Caco-2 (cell line): Measurements from ENCODE around the gene C16orf96. TPM values are rescaled to one million over a fixed set of nuclear protein-coding genes. Genes with fewer than 3 reads are reported as not detected.

Experiments used
- BruUV-seq: library from RNA; stranded (reverse); fragments of 400-500 nt; replicated peaks from 2 replicates; lab custom pipeline; 2021; lab: Mats Ljungman, UMichigan
- CTCF ChIA-PET: fragments of 300-600 bp; sonication (Branson Sonifier 250); formaldehyde crosslinking; loops from one replicate; lab custom pipeline; 2022; ENCODE audit warnings: antibody characterized with exemption; lab: Charles Lee
- POLR2A ChIA-PET: fragments of 300-600 bp; sonication (Branson Sonifier 250); formaldehyde crosslinking; loops from one replicate; lab custom pipeline; 2022; ENCODE audit warnings: antibody characterized with exemption; lab: Charles Lee
- DNase-seq, 2 experiments: peaks; one replicate each; pipeline versions ENCODE4 v3.0.0 to v3.0.0-alpha.2; 2020 to 2022
- H3K27me3 ChIP-seq: replicated peaks from 2 replicates; pipeline ENCODE4 v1.6.0; 2011; ENCODE audit warnings: low read length; ENCODE audit not compliant: control insufficient read depth, insufficient read depth
- H3K36me3 ChIP-seq: 2 replicates; pipeline ENCODE4 v1.5.1; 2011; ENCODE audit warnings: low read length; ENCODE audit not compliant: control insufficient read depth, insufficient read depth
- H3K4me1 ChIP-seq: fragments of 250-450 bp; sonication (Bioruptor Pico); 2 replicates; pipeline ENCODE4 v1.5.1; 2020; ENCODE audit warnings: mild to moderate bottlenecking
- H3K4me3 ChIP-seq: 2 replicates; pipeline ENCODE4 v1.5.1; 2011; ENCODE audit warnings: low read depth, mild to moderate bottlenecking, control low read depth, low read length
- H3K9me3 ChIP-seq: fragments of 250-450 bp; sonication (Bioruptor Pico); 2 replicates; pipeline ENCODE4 v1.5.1; 2020; ENCODE audit warnings: mild to moderate bottlenecking, moderate library complexity
- H3K27ac Mint-ChIP-seq: one replicate; pipeline ENCODE4 v1.8.0; 2022; ENCODE audit warnings: mixed read lengths; ENCODE audit not compliant: unreplicated experiment
- H3K27me3 Mint-ChIP-seq: one replicate; pipeline ENCODE4 v1.8.0; 2022; ENCODE audit warnings: mixed read lengths; ENCODE audit not compliant: insufficient read depth, unreplicated experiment
- H3K36me3 Mint-ChIP-seq: one replicate; pipeline ENCODE4 v1.8.0; 2022; ENCODE audit warnings: mild to moderate bottlenecking, mixed read lengths; ENCODE audit not compliant: insufficient read depth, unreplicated experiment
- H3K4me1 Mint-ChIP-seq: one replicate; pipeline ENCODE4 v1.8.0; 2022; ENCODE audit warnings: low read depth, mixed read lengths; ENCODE audit not compliant: unreplicated experiment
- H3K4me3 Mint-ChIP-seq: one replicate; pipeline ENCODE4 v1.8.0; 2022; ENCODE audit warnings: mild to moderate bottlenecking, moderate library complexity, mixed read lengths; ENCODE audit not compliant: unreplicated experiment
- H3K9me3 Mint-ChIP-seq: one replicate; pipeline ENCODE4 v1.8.0; 2022; ENCODE audit warnings: mixed read lengths; ENCODE audit not compliant: unreplicated experiment
- CTCF ChIP-seq, 2 experiments: fragments of 200-600 bp in 1 of 2; IDR thresholded peaks; 1 replicate in 1 of 2; 2 replicates in 1 of 2; pipeline versions ENCODE4 v1.5.1 to v1.8.0; 2011 to 2022; ENCODE audit warnings: antibody characterized with exemption in 1 of 2, control low read depth in 1 of 2, inconsistent platforms in 1 of 2, low read depth in 1 of 2, low read length in 1 of 2, mild to moderate bottlenecking in 1 of 2, moderate library complexity in 1 of 2; ENCODE audit not compliant: insufficient read depth in 1 of 2, severe bottlenecking in 1 of 2, unreplicated experiment in 1 of 2
- intact Hi-C: fragments of 100-400 bp; cut with micrococcal nuclease; formaldehyde crosslinking; loops from one replicate; pipeline ENCODE4 v1.10.0; 2022; ENCODE audit not compliant: unreplicated experiment
- total RNA-seq: library from RNA; stranded (reverse); gene quantifications from 2 replicates; pipeline ENCODE4 v1.2.3, GENCODE V29; 2022

C16orf96 gene
- total RNA-seq, 1 experiment from 2014 or later: 0.11 TPM

GRCh38 chr16:4538350-4539235 lies 17.5 kb upstream of the C16orf96 start, which contains the start of gene CDIP1:
TSS of gene CDIP1 (minus strand) at chr16:4538773. CDS start at chr16:4514130, 24,643 bp downstream.
- H3K9me3 Mint-ChIP-seq: peaks cover 9% of the 10 kb centered on the region
- no peaks in the 10 kb centered on the region for H3K27me3 Mint-ChIP-seq
- TF ChIP-seq CTCF (IDR thresholded peaks at IDR 0.05; ENCODE audit: insufficient read depth in 1 of 2, low read depth in 1 of 2, low read length in 1 of 2, severe bottlenecking in 1 of 2, unreplicated experiment in 1 of 2): no peak
- Histone ChIP-seq H3K4me3 (peak within 1 kb of the TSS; percentile 90), H3K4me1 (peaks cover 6% of the 10 kb centered on the region), H3K9me3 (peaks cover 7% of the 10 kb centered on the region; the same call in 1 of the 2 replicates), H3K27me3 (no peaks in the 10 kb centered on the region), H3K36me3 (no peaks in the 10 kb centered on the region; the same call in 1 of the 2 replicates)
- H3K4me3 Mint-ChIP-seq: peak within 1 kb of the TSS; percentile 75
- peak within 1 kb of the TSS; percentile 88 for H3K27ac Mint-ChIP-seq
- POLR2A ChIA-PET: interaction anchor here (0.5 to 2.0 kb wide), 8 partner anchors 8 to 196 kb away, joined by 3 to 10 read pairs (median 6); partner anchors contain the start of genes ANKS3, DNAAF8, HMOX2 and UBALD1
- no TSS peak for BruUV-seq
- H3K36me3 Mint-ChIP-seq: peaks cover 33% of the 10 kb centered on the region
- intact Hi-C loops: no loop called here
- H3K4me1 Mint-ChIP-seq: no peaks in the 10 kb centered on the region
- DNase-seq: peak; percentile 97
- CTCF ChIA-PET: interaction anchor here (0.5 to 1.7 kb wide), 9 partner anchors 10 to 86 kb away, joined by 3 to 11 read pairs (median 3); partner anchors contain the start of gene MGRN1

- Mint-ChIP-seq H3K4me3 (peak overlapping the region; percentile 18), H3K27ac (peak overlapping the region; percentile 88), H3K27me3 (no peaks in the 10 kb centered on the region), H3K9me3 (peaks cover 9% of the 10 kb centered on the region), H3K4me1 (no peaks in the 10 kb centered on the region), H3K36me3 (peaks cover 33% of the 10 kb centered on the region)
- Histone ChIP-seq H3K9me3 (peaks cover 7% of the 10 kb centered on the region; the same call in 1 of the 2 replicates), H3K4me1 (peaks cover 6% of the 10 kb centered on the region), H3K27me3 (no peaks in the 10 kb centered on the region), H3K4me3 (no peak overlapping the region), H3K36me3 (no peaks in the 10 kb centered on the region; the same call in 1 of the 2 replicates)
- TF ChIP-seq CTCF (IDR thresholded peaks at IDR 0.05; ENCODE audit: insufficient read depth in 1 of 2, low read depth in 1 of 2, low read length in 1 of 2, severe bottlenecking in 1 of 2, unreplicated experiment in 1 of 2): no peak
- BruUV-seq: no TSS peak
- intact Hi-C loops: no loop called here
- CTCF ChIA-PET: interaction anchor here (1.7 kb wide), 1 partner anchor 9 kb away, joined by 11 read pairs; no protein-coding TSS in a partner anchor
- no peak for DNase-seq
- POLR2A ChIA-PET: interaction anchor here (2.0 kb wide), 1 partner anchor 76 kb away, joined by 9 read pairs; no protein-coding TSS in a partner anchor
Observed at GRCh38 chr16:4539716-4540284, 16.3 kb upstream of the C16orf96 start.

- no TSS peak for BruUV-seq
- ChIA-PET CTCF (no interaction called here), POLR2A (no interaction called here)
- Mint-ChIP-seq H3K27me3 (no peaks in the 10 kb centered on the region), H3K36me3 (peaks cover 6% of the 10 kb centered on the region), H3K9me3 (peaks cover 8% of the 10 kb centered on the region), H3K4me3 (no peak overlapping the region), H3K4me1 (no peaks in the 10 kb centered on the region), H3K27ac (no peak overlapping the region)
- H3K36me3 ChIP-seq: no peaks in the 10 kb centered on the region; the same call in 1 of the 2 replicates
- no peak for DNase-seq
- H3K9me3 ChIP-seq: peaks cover 7% of the 10 kb centered on the region; the same call in 1 of the 2 replicates
- no peaks in the 10 kb centered on the region for H3K4me1 ChIP-seq
- TF ChIP-seq CTCF (IDR thresholded peaks at IDR 0.05; ENCODE audit: insufficient read depth in 1 of 2, low read depth in 1 of 2, low read length in 1 of 2, severe bottlenecking in 1 of 2, unreplicated experiment in 1 of 2): no peak
- H3K27me3 ChIP-seq: no peaks in the 10 kb centered on the region
- intact Hi-C loops: no loop called here
- no peak overlapping the region for H3K4me3 ChIP-seq
Observed at GRCh38 chr16:4544473-4544872, 11.7 kb upstream of the C16orf96 start.
